Spleen (tissue), 7 donors: ENCODE results near the gene TYMP.

Source experiments
- POLR2A ChIP-seq, 3 donors: fragments of 450-650 bp; IDR thresholded peaks; one replicate each; pipeline ENCODE4 v1.5.1; 2017; ENCODE audit warnings: antibody characterized with exemption in 3 of 3, mild to moderate bottlenecking in 1 of 3
- TF ChIP-seq, protein P1 (sequence below), 11 experiments: fragments of 200-600 bp in 7 of 11; fragments of 450-650 bp in 4 of 11; sonication (generic) in 4 of 11; IDR thresholded peaks in 8 of 11; conservative IDR thresholded peaks in 3 of 11; 1 replicate in 7 of 11; 2 replicates in 4 of 11; pipeline versions ENCODE4 v1.4.0 to v1.8.0; 2016 to 2021; ENCODE audit warnings: antibody characterized with exemption in 11 of 11, inconsistent platforms in 4 of 11, mild to moderate bottlenecking in 1 of 11
- donor health status: DM: no; HTN: no; CAD: no; lungs with moderate emphysema.
- donor health status: DM: no; HTN: no; CAD: no.
- donor health status: DM: no; HTN: no; CAD: no.

DNA sequence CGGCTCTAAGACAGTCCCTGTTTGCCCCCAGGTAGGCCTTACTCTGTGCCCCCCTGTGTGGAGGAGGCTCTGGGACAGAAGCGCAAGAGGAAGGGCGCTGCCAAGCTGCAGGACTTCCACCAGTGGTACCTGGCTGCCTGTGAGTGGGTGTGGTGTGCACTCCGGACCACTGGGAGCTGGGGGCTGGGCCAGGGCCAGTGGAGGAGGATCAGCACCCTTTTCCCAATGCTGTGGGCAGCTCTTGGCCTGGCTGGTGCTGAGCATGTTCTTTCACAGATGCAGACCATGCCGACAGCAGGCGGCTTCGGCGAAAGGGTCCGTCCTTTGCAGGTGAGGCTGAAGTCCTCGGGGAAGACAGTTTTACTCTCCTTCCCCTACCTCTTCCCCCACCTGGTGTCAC, 8.1 kb downstream of the TYMP start:
- TF ChIP-seq POLR2A (IDR thresholded peaks at IDR 0.05), result no peak
- TF ChIP-seq, protein P1, sequence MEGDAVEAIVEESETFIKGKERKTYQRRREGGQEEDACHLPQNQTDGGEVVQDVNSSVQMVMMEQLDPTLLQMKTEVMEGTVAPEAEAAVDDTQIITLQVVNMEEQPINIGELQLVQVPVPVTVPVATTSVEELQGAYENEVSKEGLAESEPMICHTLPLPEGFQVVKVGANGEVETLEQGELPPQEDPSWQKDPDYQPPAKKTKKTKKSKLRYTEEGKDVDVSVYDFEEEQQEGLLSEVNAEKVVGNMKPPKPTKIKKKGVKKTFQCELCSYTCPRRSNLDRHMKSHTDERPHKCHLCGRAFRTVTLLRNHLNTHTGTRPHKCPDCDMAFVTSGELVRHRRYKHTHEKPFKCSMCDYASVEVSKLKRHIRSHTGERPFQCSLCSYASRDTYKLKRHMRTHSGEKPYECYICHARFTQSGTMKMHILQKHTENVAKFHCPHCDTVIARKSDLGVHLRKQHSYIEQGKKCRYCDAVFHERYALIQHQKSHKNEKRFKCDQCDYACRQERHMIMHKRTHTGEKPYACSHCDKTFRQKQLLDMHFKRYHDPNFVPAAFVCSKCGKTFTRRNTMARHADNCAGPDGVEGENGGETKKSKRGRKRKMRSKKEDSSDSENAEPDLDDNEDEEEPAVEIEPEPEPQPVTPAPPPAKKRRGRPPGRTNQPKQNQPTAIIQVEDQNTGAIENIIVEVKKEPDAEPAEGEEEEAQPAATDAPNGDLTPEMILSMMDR (IDR thresholded peaks at IDR 0.05 in 8 of 11, conservative IDR thresholded peaks at IDR 0.05 in 3 of 11), result no peak
